H1 (cell line): ENCODE measurements around the gene LYPD6B. TPM values are rescaled to one million over a fixed set of nuclear protein-coding genes. Genes with fewer than 3 reads are reported as not detected.

Experiments used
- HDAC6 ChIP-seq: IDR thresholded peaks from one replicate; pipeline ENCODE4 v1.7.1; 2012; ENCODE audit warnings: low read depth, mild to moderate bottlenecking, inconsistent platforms, low read length, moderate library complexity
- RFX5 ChIP-seq: IDR thresholded peaks from 2 replicates; pipeline ENCODE4 v1.6.1; 2011; ENCODE audit warnings: low read depth, low read length, improper control_type of control experiment, borderline replicate concordance
- SAP30 ChIP-seq: fragments of 300-600 bp; sonication (generic); IDR thresholded peaks from 2 replicates; pipeline ENCODE4 v1.7.1; 2012; ENCODE audit warnings: low read length, moderate library complexity, mild to moderate bottlenecking, inconsistent platforms; ENCODE audit not compliant: insufficient read depth, insufficient replicate concordance
- TBP ChIP-seq: IDR thresholded peaks from 2 replicates; pipeline ENCODE4 v1.6.1; 2011; ENCODE audit warnings: low read depth, low read length, improper control_type of control experiment
- TEAD4 ChIP-seq: IDR thresholded peaks from 2 replicates; pipeline ENCODE4 v1.6.1; 2012; ENCODE audit warnings: low read depth, low read length, inconsistent platforms, mixed read lengths
- polyA plus RNA-seq, 7 experiments: library from polyadenylated mRNA; depleted of rRNA in 3 of 7; stranded (reverse) in 5 of 7; unstranded in 2 of 7; fragments of >200 nt in 5 of 7; fragments of 200-250 nt in 2 of 7; gene quantifications; 1 replicate in 5 of 7; 2 replicates in 1 of 7; 4 replicates in 1 of 7; pipeline versions ENCODE4 v1.2.1 to v1.2.3, GENCODE V29; 2011 to 2013; ENCODE audit warnings: missing spikeins in 2 of 7, mixed read lengths in 2 of 7
- total RNA-seq: library from RNA; stranded (reverse); fragmentation: NEBNext Ultra II Directional; extraction: Animal tissue kit (Norgen Biotek cat#: 25700); gene quantifications from 2 replicates; pipeline ENCODE4 v1.2.1, GENCODE V29; 2021
- TF ChIP-seq, protein P1 (sequence below), 3 experiments: IDR thresholded peaks; 1 replicate in 2 of 3; 2 replicates in 1 of 3; pipeline versions ENCODE4 v1.5.1 to v1.6.1; 2011; ENCODE audit warnings: low read length in 3 of 3, mild to moderate bottlenecking in 3 of 3, inconsistent platforms in 2 of 3, low read depth in 1 of 3, moderate library complexity in 1 of 3; ENCODE audit not compliant: insufficient read depth in 1 of 3; ENCODE audit errors: control extremely low read depth in 1 of 3
- TF ChIP-seq, protein P2 (sequence below): IDR thresholded peaks from 2 replicates; pipeline ENCODE4 v1.6.1; 2011; ENCODE audit warnings: low read depth, mild to moderate bottlenecking, low read length; ENCODE audit not compliant: insufficient read depth

Gene LYPD6B
- total and polyA plus RNA-seq, 2 of the 8 experiments (the other 6 are each of a cell fraction or from before 2014, with no cell fraction given) = 2.2 to 3.5 TPM

DNA sequence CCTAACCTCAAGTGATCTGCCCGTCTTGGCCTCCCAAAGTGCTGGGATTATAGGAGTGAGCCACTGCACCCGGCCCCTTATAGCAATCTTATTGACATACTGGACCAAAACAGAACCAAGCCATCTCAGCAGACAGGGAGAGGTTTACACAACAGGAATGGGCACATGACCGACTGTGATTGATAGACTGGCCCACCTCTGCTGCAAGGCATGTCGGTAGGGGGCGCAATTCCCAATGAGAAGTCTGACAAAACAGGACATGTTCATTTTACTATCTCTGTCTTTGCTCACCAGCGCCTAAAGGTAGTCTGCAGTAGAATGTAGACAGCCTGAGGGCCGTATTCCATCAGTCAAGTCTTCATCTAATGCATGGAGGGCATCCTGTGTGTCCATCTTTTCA, 2.0 kb downstream of the LYPD6B start (continued):
- TF ChIP-seq, protein P1, sequence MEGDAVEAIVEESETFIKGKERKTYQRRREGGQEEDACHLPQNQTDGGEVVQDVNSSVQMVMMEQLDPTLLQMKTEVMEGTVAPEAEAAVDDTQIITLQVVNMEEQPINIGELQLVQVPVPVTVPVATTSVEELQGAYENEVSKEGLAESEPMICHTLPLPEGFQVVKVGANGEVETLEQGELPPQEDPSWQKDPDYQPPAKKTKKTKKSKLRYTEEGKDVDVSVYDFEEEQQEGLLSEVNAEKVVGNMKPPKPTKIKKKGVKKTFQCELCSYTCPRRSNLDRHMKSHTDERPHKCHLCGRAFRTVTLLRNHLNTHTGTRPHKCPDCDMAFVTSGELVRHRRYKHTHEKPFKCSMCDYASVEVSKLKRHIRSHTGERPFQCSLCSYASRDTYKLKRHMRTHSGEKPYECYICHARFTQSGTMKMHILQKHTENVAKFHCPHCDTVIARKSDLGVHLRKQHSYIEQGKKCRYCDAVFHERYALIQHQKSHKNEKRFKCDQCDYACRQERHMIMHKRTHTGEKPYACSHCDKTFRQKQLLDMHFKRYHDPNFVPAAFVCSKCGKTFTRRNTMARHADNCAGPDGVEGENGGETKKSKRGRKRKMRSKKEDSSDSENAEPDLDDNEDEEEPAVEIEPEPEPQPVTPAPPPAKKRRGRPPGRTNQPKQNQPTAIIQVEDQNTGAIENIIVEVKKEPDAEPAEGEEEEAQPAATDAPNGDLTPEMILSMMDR (IDR thresholded peaks at IDR 0.05; ENCODE audit: control extremely low read depth in 1 of 3, insufficient read depth in 1 of 3, low read depth in 1 of 3, low read length in 3 of 3) = peak; percentile 77 to 95 (median 90)
- no peak for TF ChIP-seq TBP
- TF ChIP-seq, protein P2, sequence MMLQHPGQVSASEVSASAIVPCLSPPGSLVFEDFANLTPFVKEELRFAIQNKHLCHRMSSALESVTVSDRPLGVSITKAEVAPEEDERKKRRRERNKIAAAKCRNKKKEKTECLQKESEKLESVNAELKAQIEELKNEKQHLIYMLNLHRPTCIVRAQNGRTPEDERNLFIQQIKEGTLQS = peak; percentile 70; the same call in 1 of the 2 replicates
- TF ChIP-seq TEAD4 = 0 out of 2 replicates have a peak, but pooled peaks have one; percentile 42
- TF ChIP-seq RFX5 = no peak
- TF ChIP-seq SAP30 = no peak
- no peak for TF ChIP-seq HDAC6
